Mesothelial cell of epicardium (in vitro differentiated cells): ENCODE data around the gene FGF8. TPM values are rescaled to one million over a fixed set of nuclear protein-coding genes. Genes with fewer than 3 reads are reported as not detected.

Source experiments
- DNase-seq, 2 experiments: peaks; one replicate each; pipeline ENCODE4 v3.0.0; 2021; ENCODE audit warnings: low spot score in 2 of 2; ENCODE audit not compliant: unreplicated experiment in 2 of 2
- H3K27ac Mint-ChIP-seq: 2 replicates; pipeline ENCODE4 v1.8.0; 2021; ENCODE audit warnings: mixed read lengths
- H3K27me3 Mint-ChIP-seq: 2 replicates; pipeline ENCODE4 v1.8.0; 2021; ENCODE audit warnings: low read depth, mixed read lengths
- H3K36me3 Mint-ChIP-seq: 2 replicates; pipeline ENCODE4 v1.8.0; 2021; ENCODE audit warnings: mixed read lengths
- H3K4me1 Mint-ChIP-seq: 2 replicates; pipeline ENCODE4 v1.8.0; 2021; ENCODE audit warnings: mixed read lengths
- H3K4me3 Mint-ChIP-seq: 2 replicates; pipeline ENCODE4 v1.8.0; 2021; ENCODE audit warnings: mild to moderate bottlenecking, moderate library complexity, mixed read lengths
- H3K9me3 Mint-ChIP-seq: 2 replicates; pipeline ENCODE4 v1.8.0; 2021; ENCODE audit warnings: mixed read lengths
- CTCF ChIP-seq: fragments of 200-600 bp; sonication (generic); IDR thresholded peaks from one replicate; pipeline ENCODE4 v1.5.0; 2021; ENCODE audit warnings: antibody characterized with exemption; ENCODE audit not compliant: unreplicated experiment
- total RNA-seq: library from RNA; stranded (reverse); gene quantifications from 3 replicates; pipeline ENCODE4 v1.2.1, GENCODE V29; 2021

Gene FGF8
- total RNA-seq: not detected in 3 replicates

- peaks cover 92% of the 10 kb centered on the region for H3K27me3 Mint-ChIP-seq
- no peak within 1 kb of the TSS for H3K27ac Mint-ChIP-seq
- DNase-seq: no peak
- H3K36me3 Mint-ChIP-seq: peaks cover 8% of the 10 kb centered on the region
- H3K9me3 Mint-ChIP-seq: no peaks in the 10 kb centered on the region
- H3K4me3 Mint-ChIP-seq: peak within 1 kb of the TSS; percentile 51
- H3K4me1 Mint-ChIP-seq: peaks cover 21% of the 10 kb centered on the region
- no peak for TF ChIP-seq CTCF
Measured at GRCh38 chr10:101775273-101776160, at the start of gene FGF8. Gene FGF8, minus strand, starts transcription at chr10:101776114. Its CDS starts 214 bp downstream, at chr10:101775900.

GRCh38 chr10:101824736-101825135 lies 48.8 kb upstream of the FGF8 start:
- Mint-ChIP-seq H3K9me3 (no peaks in the 10 kb centered on the region), H3K27ac (no peak overlapping the region), H3K4me3 (no peak overlapping the region), H3K36me3 (peaks cover 4% of the 10 kb centered on the region), H3K4me1 (peaks cover 7% of the 10 kb centered on the region), H3K27me3 (no peaks in the 10 kb centered on the region)
- no peak for TF ChIP-seq CTCF
- DNase-seq: no peak

GRCh38 chr10:101818872-101819633 lies 43.1 kb upstream of the FGF8 start:
- DNase-seq: peak in 1 of 2 experiments; percentile 50
- Mint-ChIP-seq H3K27me3 (no peaks in the 10 kb centered on the region), H3K27ac (peak overlapping the region; percentile 99), H3K9me3 (no peaks in the 10 kb centered on the region), H3K4me1 (peaks cover 33% of the 10 kb centered on the region), H3K36me3 (no peaks in the 10 kb centered on the region), H3K4me3 (peak overlapping the region; percentile 98)
- TF ChIP-seq CTCF: no peak

- no peak for TF ChIP-seq CTCF
- no peaks in the 10 kb centered on the region for H3K9me3 Mint-ChIP-seq
- peak within 1 kb of the TSS; percentile 99 for H3K27ac Mint-ChIP-seq
- DNase-seq: peak; percentile 97
- peaks cover 40% of the 10 kb centered on the region for H3K4me1 Mint-ChIP-seq
- peak within 1 kb of the TSS; percentile 98 for H3K4me3 Mint-ChIP-seq
- H3K27me3 Mint-ChIP-seq: no peaks in the 10 kb centered on the region
- H3K36me3 Mint-ChIP-seq: no peaks in the 10 kb centered on the region
Measured at GRCh38 chr10:101818119-101818871, 42.4 kb upstream of the FGF8 start, which contains the start of gene OGA. Gene OGA, minus strand, starts transcription at chr10:101818444. Its CDS starts 422 bp downstream, at chr10:101818022.
